NCI-H128 (cell line): ENCODE results near the gene PAM16.

Source experiments
- DNase-seq: peaks from one replicate; lab custom pipeline; 2025; ENCODE audit not compliant: unreplicated experiment; lab: John Stamatoyannopoulos, UW

Gene PAM16

DNA sequence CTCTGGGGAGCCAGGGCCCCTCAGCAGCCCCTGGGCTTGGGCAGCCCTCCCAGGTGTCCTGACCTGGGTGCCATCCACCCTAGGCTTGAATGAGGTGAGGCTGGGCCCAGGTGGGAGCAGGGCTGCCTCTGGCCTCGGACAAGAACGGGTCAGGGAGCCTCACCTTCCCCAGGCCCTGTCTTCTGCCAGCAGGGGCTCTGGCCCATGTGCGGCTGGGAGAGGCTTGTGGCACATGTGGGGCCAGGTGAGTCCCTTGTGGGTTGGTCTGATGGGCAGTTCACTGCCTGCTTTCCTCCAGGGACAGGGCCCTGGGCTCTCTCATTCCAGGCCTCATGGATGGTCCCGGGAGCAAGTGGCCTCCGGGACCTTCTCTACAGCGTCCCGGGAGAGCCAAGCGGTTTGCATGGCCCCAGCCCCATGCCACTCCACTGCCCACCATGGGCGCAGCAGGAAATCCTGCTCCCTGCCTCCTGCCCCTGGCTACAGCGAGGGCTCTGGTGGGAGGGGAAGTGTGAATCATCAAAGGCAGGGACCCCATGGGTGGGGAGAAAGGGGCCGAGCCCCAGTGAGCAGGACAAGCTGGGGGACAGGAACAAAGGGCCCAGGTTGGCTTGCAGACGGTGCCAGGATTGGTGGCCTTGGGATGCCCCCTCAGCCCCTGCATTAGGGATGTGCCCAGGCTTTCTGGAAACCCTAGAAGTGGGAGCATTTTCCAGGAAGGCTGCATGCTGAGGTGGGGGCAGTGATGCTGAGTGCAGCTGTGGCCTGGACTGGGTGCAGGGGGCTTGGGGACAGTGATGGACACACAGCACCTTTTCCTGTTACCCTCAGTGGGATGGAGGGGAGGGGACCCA lies 32.7 kb upstream of the PAM16 start:
- DNase-seq: no peak

DNA sequence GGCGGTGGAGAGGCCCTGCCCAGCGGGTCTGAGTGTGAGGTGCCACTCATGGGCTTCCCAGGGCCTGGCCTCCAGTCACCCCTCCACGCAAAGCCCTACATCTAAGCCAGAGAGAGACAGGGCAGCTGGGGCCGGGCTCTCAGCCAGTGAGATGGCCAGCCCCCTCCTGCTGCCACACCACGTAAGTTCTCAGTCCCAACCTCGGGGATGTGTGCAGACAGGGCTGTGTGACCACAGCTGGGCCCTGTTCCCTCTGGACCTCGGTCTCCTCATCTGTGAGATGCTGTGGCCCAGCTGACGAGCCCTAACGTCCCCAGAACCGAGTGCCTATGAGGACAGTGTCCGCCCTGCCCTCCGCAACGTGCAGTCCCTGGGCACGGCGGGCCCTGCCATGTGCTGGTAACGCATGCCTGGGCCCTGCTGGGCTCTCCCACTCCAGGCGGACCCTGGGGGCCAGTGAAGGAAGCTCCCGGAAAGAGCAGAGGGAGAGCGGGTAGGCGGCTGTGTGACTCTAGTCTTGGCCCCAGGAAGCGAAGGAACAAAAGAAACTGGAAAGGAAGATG lies 31.8 kb upstream of the PAM16 start:
- DNase-seq: no peak

DNA sequence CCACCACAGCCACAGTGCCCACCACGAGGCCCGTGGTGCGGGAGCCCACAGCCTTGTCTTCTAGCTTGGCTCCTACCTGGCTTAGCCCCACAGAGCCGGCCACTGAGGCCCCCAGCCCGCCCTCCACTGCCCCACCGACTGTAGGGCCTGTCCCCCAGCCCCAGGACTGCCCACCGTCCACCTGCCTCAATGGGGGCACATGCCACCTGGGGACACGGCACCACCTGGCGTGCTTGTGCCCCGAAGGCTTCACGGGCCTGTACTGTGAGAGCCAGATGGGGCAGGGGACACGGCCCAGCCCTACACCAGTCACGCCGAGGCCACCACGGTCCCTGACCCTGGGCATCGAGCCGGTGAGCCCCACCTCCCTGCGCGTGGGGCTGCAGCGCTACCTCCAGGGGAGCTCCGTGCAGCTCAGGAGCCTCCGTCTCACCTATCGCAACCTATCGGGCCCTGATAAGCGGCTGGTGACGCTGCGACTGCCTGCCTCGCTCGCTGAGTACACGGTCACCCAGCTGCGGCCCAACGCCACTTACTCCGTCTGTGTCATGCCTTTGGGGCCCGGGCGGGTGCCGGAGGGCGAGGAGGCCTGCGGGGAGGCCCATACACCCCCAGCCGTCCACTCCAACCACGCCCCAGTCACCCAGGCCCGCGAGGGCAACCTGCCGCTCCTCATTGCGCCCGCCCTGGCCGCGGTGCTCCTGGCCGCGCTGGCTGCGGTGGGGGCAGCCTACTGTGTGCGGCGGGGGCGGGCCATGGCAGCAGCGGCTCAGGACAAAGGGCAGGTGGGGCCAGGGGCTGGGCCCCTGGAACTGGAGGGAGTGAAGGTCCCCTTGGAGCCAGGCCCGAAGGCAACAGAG lies 31.0 kb upstream of the PAM16 start:
- DNase-seq: no peak

DNA sequence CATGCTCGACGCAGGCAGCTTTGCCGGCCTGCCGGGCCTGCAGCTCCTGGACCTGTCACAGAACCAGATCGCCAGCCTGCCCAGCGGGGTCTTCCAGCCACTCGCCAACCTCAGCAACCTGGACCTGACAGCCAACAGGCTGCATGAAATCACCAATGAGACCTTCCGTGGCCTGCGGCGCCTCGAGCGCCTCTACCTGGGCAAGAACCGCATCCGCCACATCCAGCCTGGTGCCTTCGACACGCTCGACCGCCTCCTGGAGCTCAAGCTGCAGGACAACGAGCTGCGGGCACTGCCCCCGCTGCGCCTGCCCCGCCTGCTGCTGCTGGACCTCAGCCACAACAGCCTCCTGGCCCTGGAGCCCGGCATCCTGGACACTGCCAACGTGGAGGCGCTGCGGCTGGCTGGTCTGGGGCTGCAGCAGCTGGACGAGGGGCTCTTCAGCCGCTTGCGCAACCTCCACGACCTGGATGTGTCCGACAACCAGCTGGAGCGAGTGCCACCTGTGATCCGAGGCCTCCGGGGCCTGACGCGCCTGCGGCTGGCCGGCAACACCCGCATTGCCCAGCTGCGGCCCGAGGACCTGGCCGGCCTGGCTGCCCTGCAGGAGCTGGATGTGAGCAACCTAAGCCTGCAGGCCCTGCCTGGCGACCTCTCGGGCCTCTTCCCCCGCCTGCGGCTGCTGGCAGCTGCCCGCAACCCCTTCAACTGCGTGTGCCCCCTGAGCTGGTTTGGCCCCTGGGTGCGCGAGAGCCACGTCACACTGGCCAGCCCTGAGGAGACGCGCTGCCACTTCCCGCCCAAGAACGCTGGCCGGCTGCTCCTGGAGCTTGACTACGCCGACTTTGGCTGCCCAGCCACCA lies 30.2 kb upstream of the PAM16 start:
- no peak for DNase-seq

DNA sequence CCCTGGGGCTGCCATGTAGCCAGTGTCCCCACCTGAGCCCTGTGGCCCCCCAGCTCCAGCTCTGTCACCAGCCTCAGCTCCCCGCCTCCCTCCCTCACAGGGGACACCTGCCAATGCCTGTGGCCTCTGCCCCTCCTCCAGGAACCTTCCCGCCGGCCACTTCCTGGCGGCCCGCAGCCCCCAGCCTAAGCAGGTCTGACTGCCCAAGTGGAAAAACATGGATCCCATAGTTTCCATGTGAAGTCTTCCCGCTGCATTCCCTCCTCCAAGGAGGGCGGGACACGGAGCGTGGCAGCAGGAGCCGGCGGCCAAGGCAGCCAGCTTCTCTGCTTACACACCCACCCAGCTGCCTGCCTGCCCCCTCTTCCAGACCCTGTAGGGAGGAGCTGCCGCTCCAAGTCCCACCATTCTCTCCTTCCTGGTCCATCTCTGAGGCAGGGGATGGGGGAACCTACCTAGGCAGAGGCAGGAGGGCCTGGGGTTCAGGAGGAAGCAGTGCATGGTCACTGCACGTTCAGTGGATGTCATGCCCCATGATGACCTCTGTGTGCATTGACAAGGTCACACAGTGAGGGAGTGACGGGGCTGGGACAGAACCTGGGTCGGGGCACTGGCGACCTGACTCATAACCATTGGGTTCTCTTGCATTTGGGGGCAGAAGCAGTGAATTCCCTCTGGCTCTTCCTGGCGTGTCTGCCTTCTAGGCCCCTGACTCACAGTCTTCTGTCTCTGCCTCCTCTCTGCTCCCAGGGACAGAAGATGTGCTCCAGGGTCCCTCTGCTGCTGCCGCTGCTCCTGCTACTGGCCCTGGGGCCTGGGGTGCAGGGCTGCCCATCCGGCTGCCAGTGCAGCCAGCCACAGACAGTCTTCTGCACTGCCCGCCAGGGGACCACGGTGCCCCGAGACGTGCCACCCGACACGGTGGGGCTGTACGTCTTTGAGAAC lies 29.3 kb upstream of the PAM16 start:
- no peak for DNase-seq

DNA sequence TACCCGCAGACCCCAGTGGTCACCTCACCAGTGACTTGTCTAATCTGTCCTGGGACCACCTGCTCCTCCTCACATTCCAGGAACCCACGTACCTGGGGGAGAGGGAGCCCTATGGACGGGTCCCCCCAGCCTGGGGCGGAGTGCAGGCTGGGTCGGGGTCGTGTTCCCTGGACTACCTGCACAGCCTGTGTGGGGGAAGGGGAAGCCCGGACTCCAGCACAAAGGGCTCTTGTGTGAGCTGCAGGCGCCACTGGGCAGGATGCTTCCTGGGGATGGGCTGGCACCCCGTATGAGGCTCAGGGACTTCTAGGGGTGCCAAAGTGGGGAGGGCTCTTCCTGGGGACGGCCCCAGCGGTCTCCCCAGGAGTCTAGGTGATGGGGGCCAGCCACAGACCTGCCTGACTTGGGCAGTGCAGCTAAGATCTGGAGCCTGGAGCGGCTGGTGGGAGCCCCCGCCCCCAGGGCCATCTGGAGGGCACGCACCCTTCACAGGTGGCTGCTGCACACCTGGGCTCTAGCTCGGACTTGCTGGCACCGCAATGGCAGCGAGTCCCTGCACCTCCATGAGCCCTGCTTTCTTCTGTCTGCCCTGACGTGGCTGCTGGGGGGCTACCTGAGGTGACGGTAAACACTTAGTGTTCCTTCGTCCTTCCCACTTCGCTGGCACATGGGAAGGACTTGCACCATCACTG lies 28.0 kb upstream of the PAM16 start:
- DNase-seq: no peak

DNA sequence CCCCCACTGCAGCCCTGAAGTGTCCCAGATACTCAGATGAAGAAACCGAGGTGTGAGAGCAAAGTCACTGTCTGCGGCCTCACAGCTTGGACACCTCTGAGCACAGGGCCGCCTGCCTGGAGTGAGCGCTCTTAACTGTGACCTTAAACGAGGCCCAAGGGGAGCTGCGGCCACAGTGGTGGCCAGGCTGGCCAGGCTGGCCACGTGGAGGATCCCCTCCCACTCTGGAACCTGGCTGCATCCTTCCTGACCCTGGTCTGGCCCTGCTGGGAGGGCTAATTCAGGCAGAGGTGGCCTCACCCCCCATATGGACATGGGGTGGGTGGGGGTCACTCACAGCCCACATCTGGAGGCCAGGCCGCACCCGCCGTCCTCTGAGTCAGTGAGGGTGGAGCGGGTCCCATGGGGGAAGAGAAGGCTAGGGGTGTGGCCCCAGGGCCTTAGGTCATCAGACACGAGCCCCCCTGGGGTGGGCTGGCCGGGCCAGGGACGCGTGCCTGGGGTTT lies 27.1 kb upstream of the PAM16 start:
- no peak for DNase-seq

DNA sequence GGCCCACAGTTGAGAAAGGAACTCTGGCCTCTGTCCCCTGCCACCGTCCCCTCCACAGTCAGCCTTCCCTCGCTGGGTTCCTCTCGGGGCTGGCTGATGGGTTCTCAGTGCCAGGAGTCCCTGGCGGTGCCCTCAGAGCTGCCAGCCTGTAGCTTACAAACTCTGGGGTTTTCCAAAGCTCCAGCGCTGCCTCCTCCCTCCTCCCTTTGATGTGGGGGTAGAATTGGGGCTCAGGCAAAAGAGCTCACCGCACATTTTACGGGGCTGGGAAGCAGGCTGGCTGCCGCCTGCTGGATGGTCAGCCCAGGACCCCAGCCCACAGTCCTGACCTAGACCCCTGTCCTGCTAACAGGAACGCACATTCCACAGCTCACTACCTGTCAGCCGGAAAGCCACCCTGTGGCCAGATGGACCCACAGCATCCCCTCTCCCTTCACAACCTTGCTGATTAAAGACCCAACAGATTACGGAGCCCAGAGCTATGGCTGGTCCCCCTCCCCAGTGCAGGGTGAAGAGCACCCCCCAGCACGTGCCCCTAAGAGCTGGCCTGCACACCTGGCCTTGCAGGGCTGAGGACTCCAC lies 26.5 kb upstream of the PAM16 start:
- DNase-seq: no peak

DNA sequence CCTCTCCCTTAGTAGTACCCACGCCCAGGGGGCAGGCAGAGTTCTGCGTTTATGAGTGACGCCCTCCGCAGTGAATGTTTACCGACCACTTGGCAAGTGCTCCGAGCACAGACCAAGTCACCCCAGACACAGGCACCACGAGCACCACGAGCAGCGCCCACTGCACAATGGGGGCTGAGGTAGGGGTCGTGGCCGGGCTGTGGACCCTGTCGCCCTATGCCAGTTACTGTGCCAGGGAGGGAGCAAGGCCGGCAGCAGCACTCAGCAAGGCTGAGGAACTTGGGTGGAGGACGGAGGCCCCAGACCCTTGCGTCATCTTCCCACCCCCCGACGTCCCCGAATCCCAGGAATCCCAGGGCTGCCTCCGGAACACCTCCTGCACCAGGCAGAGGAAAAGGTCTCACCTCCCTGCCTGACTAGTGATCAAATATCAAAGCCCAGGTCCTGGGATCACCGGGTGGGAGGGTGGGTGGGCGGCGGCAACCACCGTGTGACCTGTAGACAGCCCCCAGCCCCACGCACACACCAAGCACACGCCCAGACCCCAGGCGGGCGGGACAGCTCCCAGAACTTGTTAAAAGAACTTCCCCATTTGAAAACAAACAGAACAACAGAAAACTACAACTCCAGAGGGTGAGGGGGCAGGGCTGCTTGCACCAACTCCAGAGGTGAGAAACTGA lies 25.9 kb upstream of the PAM16 start:
- no peak for DNase-seq

DNA sequence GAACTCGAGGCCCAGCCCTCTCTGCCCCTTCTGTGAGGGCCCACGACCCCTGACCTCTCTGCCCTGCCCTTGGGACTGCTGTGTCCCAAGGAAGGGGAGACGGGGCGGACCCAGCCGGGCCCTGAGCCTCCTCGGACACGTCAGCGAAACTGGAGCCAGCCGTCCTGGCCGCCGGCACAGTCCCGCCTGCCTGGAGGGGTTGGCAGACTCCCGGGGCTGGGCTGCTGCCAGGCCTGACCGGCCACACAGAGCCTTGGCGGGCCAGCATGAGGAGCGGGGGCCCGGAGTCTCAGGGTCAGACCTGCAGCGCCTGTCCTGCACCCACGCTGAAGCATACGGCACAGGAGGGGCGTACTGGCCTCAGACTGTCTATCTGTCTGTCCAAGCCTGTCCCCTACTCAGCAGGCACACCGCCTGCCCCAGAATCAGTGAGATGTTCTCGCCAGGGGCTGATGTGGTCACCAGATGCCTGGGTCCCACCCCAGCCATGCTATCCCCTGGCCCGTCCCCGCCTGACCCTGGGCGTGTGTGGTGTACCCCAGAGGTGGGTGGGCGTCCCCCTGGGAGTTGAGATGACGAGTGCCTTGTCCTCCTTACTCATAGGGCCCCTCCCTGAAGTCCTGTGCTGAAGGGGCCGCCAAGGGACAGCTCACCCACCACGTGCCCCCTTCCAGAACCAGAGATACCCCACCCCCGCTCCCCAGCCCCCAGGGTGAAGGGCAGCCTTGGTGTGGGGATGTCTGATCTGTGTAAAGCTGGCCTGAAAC lies 25.2 kb upstream of the PAM16 start:
- DNase-seq: no peak

DNA sequence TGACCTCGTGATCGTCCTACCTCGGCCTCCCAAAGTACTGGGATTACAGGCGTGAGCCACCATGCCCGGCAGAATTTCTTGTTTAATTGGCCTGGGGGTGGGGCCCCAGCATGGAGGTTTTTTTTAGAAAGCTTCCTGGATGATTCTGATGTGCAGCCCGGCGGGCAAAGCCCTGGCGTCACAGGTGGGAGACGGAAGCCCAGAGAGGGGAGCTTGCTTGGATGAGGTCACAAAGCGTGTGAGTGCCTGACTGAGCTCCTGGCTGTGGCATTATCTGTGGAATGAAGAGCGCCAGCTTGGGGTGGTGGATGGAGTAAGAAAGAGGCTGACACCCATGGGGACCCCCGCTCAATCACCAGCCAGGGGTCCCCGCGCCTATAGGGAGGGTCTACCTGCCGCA lies 24.6 kb upstream of the PAM16 start:
- DNase-seq: no peak

DNA sequence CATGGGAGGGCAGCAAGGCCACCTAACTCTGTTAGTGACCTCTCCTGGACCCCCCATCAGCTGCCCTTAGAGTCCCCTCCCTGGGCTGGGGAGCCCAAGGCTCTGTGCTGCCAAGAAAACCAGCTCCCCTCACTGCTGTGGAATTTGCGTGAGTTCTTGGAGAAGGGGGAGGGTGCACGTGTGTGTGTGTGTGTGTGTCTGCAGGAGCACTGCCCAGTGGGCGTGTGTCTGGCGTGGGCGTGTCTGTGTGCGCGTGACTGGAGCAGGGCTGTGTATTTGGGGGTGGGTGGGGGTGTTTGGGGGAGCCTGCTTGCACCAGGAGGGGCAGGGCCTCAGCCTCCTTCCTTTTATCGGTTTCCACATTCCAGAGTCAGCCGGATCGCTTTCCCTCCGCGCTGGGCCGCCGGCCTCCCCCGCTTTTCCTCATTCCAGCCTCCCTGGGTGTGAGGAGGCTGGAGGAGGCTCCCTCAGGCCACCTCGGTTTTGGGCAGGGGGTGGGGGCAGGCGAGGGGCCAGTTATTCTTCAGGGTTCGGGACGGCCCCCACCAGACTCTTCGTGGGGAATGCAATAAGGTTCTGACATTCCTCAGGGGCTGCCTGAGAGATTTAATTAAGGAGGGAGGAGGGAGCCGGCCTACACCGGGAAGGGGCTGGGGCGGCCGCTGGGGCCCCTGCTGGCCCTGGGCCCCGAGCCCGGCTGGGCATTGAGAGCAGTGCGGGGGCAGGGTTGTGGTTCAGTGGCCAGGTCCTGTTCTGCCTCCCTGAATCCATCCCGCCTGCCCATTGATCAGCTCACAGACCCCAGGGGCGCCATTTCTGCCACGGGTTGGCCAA lies 23.0 kb upstream of the PAM16 start:
- DNase-seq: no peak

DNA sequence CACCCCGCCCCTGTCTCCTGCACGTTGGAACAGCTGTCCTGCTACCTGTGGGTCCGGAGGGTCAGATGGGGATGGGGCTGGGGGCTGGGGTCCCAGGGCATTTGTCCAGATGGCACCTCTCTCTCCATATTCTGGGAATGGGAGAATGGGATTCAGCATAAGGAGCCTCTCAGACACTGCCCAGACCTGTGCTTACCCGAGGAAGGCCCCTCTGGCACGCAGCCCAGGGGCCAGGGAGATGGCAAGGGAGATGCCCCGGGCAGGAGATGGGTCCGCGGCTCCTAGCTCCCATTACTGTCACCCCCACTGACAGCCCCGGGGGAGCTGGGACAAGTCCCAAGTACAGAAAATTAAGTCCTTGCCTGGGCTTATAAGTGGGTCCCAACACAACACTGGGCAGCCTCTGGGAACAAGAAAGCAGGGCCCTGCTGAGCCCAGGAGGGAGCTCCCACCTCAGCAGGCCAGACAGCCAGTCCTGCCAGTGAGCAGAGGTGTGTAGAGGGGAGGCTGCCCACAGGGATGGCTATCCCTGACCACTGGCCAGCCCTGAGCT lies 22.3 kb upstream of the PAM16 start:
- DNase-seq: no peak

DNA sequence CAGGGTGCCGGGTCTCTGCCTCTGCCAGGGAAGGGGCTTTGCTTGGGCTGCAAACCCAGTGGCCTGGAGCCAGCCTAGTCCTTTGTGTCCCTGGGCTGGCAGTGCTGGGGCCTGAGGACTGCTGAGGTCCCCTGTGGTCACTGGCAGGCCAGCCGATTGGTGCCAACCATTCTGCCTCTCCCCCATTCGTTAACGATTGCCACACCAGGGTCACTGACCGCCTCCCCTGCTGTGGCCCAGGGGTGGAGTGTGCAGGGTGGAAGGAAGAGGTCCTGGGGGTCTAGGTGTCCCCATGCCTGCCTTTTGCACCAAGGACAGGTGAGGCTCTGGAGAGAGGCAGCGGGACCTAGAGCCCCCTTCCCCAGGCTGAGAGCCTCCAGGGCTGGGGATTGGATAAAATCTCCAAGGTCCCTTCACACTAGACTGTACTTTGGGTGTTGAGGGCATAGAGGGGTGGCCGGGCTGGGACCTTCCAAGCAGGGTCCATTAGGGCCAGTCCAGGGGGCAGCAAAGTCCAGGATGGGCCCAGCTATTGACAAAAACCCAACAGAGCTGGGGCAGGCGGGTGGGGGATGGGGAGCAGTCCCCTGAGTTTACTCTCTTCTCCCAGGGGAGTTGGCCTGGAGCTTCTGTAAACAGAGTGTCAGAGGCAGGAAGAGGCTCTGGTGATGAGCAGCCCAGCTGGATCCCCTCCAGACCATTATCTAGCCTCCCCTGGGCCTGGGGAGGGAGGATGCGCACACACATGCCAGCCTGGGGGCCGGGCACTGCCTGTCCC lies 21.6 kb upstream of the PAM16 start:
- no peak for DNase-seq

DNA sequence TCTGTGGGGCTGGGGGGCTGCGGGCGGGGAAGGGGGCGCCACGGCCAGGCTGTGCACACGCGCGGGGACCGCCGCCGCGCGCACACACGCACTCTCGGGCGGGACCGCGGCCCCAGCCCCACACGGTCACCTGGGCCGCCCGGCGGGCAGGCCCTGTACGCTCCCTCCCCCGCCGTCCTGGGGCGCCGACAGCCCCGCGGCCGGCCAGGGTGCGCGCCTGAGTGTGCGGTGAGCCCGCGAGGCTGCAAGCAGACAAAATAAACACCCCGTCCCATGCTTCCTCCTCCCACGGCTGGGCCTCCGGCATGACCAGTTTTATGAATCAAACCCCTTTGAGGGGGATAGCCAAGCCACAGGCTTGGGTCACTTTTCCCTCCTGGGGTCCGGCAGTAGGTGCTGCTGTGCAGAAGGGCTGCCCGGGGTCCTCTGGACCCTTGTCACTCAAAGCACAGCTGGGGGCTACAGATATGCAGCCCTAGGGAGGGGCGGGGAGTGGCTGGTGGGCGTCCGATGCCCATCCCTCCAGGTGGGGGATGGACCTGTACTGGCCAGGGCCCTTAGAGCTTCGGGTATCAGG lies 21.0 kb upstream of the PAM16 start:
- DNase-seq: no peak
